HG03571 (cell line): ENCODE data around the gene PYGO1.
"Not testable (repeated sequence)": the region's sequence is repeated elsewhere in the genome, so short reads cannot be mapped to it uniquely, and the experiment has no call there.

Experiments
- ATAC-seq: cut with Tn5 transposase; IDR thresholded peaks from one replicate; pipeline ENCODE4 v1.9.1; 2021; ENCODE audit not compliant: unreplicated experiment

PYGO1 gene

DNA sequence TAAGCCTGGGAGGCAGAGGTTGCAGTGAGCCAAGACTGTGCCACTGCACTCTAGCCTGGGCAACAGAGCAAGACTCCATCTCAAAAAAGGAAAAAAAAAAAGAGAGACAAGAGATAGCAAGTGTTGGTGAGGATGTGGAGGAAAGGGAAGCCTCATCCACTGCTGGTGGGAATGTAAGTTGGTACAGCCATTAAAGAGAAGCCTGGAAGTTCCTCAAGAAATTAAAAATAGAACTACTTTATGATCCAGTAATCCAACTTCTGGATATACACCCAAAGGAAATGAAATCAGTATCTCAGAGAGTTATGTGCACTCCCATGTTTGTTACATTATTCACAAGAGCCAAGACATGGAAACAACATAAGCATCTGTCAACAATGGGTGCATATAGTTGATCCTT lies 14.9 kb downstream of the PYGO1 start:
- no peak for ATAC-seq

- ATAC-seq: no peak
Measured at GRCh38 chr15:55564347-55565145, 23.6 kb downstream of the PYGO1 start.

- ATAC-seq: no peak
Measured at GRCh38 chr15:55562601-55563000, 25.5 kb downstream of the PYGO1 start.

DNA sequence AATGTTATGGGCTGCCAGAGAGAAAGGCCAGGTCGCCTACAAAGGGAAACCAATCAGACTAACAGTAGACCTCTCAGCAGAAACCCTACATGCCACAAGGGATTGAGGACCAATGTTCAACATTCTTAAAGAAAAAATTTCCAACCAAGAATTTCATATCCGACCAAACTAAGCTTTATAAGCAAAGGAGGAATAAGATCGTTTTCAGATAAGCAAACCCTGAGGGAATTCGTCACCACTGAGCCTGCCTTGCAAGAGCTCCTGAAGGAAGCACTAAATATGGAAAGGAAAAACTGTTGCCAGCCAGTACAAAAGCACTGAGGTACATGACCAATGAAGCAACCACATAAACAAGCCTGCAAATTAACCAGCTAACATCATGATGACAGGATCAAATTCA lies 33.1 kb downstream of the PYGO1 start:
- no peak for ATAC-seq

DNA sequence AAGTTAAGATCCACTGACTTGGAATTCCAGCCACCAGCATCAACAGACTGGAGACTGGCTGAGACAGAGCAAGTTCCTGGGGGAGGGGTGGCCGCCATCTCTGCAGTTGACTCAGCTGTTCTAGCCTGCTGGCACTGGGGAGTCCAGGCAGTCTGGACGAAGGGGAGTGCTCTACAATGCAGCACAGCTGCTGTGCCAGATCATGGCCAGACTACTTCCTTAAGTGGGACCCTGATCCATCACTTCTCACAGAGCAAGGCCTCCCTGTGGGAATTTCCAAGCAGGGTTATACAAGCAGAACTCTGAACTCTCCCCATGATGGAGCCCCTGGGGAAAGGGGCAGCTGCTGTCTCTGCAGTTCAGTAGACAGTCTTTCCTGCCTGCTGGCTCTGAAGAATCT lies 35.2 kb downstream of the PYGO1 start:
- no peak for ATAC-seq

- no peak for ATAC-seq
Measured at GRCh38 chr15:55552451-55552850, 35.7 kb downstream of the PYGO1 start.

GRCh38 chr15:55549305-55549704 lies 38.8 kb downstream of the PYGO1 start:
- ATAC-seq: no peak

DNA sequence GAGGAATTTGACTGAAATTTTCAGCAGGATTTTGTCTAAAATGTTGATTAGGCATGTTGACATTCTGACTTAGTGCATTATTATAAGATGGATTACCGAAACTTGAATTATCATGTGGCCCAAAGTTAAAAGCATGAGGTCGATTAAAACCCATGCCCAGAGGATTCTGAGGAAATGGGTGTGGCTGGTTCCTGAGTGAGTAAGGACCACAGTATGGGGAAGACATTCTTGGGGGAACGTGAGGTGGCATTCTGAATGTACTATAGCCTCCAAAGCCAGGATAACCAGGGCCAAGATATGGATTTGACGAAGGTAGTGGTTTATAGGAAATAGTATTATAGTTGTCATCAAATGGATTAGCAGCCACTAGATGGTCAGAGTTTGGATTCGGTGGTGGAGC lies 41.4 kb downstream of the PYGO1 start:
- ATAC-seq: no peak

- no peak for ATAC-seq
Measured at GRCh38 chr15:55535436-55535835, 52.7 kb downstream of the PYGO1 start.

GRCh38 chr15:55532944-55533343 lies 55.2 kb downstream of the PYGO1 start:
- ATAC-seq: no peak

GRCh38 chr15:55530861-55531313 lies 57.3 kb downstream of the PYGO1 start:
- ATAC-seq: no peak

DNA sequence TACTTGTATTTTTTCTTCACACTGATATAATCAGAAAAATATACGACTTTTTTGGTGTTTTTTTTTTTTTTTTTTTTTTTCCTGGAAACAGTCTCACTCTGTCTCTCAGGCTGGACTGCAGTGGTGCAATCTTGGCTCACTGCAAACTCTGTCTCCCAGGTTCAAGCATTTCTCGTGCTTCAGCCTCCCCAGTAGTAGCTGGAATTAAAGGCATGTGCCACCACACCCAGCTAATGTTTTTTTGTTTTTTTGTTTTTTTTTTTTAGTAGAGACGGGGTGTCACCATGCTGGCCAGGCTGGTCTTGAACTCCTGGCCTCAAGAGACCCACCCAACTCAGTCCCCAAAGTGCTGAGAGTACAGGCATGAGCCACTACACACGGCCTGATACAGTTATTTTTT lies 59.3 kb downstream of the PYGO1 start:
- ATAC-seq: no peak

DNA sequence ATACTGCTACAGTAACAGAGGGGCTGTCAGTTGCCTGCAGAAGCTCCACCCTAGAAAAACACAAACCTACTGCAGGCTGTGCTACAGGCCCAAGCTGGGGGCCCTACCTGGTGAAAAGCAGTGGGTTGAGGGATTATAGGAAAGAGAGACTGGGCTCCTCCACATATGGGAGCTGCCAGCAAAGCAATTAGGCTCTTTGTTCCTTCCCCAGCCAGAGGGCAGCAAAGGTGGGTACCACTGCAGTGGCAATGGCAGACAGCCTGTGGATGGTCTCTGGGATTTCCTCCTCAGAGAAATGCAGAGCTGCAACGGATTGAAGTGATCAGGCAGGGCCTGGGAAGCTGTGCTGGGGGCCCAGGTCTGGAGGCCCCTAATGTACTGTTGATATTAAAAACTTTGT lies 61.0 kb downstream of the PYGO1 start:
- ATAC-seq: no peak

GRCh38 chr15:55526559-55527036 lies 61.5 kb downstream of the PYGO1 start:
- ATAC-seq: no peak

DNA sequence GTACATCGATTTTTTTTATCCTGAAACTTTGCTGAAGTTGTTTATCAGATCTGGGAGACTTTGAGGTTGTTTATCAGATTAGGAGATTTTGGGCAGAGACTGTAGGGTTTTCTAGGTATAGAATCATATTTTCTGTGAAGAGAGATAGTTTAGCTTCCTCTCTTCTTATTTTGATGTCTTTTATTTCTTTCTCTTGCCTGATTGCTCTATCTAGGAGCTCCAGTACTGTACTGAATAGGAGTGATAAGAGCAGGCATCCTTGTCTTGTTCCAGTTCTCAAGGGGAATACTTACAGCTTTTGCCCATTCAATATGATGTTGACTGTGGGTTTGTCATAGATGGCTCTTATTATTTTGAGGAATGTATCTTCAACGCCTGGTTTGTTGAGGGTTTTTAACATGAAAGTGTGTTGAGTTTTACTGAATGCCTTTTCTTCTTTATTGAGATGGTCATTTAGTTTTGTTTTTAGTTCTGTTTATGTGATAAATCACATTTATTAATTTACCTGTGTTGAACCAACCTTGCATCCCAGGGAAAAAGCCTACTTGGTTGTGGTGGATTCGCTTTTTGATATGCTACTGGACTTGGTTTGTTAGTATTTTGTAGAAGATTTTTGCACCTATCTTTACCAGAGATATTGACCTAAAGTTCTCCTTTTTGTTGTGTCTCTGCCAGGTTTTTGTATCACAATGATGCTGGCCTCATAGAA lies 65.2 kb downstream of the PYGO1 start:
- ATAC-seq: no peak

- no peak for ATAC-seq
Measured at GRCh38 chr15:55518641-55519040, 69.5 kb downstream of the PYGO1 start.

GRCh38 chr15:55518009-55518408 lies 70.1 kb downstream of the PYGO1 start:
- ATAC-seq: no peak

GRCh38 chr15:55515991-55516776 lies 72.0 kb downstream of the PYGO1 start:
- ATAC-seq: no peak

DNA sequence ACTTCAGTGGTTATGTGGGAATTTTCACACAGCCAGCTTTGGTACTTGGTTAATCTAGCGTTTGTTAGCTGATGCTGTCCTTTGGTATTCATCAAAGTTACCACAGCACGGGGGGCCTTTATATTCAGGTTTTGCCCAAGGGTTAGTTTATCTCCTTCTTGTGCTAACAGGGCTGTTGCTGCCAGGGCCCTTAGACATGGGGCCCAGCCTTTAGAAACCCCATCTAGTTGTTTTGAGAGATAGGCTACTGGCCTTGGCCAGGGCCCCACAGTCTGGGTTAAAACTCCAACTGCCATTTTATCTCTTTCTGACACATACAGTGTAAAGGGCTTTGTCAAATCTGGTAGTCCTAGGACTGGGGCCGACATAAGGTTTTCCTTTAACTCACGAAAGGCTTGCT lies 72.7 kb downstream of the PYGO1 start:
- no peak for ATAC-seq

DNA sequence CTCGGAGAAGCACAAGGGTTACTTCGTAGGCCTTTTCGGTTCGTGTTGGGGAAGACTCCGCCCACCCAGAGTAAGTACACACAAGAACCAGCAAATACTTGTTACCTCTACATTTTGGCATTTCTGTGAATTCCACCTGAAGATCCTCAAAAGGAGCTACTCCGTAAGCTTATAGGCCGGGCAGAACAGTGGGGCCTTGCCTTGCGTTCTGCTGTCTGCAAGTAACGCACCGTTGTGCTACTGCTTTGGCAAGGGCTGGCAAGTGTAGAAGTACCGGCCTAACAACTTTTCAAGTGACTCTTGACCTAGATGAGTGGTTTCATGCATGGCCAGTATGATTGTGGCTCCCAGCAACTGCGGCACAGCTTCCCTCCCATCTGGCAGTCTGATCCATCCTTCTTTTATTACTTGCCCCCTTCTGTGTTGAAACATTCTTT lies 73.7 kb downstream of the PYGO1 start:
- no peak for ATAC-seq

DNA sequence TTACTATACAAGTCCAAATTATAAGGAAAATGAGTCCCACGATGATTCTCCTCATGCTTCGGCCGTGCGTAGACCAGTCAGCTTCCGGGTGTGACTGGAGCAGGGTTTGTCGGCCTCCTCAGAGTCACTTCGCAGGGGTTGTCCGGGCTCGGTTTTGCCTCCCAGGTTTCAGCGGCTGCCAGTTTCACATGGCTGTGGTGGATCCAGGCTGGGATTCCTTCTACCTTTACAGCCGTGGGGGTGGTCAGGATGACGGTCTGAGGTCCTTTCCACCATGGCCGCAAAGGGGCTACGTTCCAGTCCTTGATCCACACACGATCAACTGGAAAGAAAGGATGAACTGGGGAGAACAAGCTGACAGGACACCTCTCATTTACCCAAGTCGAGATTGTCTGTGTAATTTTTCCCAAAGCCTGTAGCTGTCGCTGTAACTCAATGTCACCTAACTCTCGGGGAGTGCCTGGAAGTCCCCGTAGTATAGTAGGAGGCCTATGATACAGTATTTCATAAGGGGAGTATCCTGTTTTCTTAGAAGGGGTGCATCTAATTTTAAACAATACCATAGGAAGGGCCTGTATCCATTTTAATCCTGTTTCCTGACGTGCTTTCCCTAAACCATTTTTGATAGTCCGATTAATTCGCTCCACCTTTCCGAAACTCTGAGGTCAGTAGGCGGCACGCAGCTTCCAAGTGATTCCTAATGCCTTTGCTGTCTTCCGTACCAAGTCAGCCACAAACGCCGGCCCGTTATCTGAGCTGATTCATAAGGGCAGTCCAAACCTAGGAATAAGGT lies 74.3 kb downstream of the PYGO1 start:
- not testable (repeated sequence) for ATAC-seq
